Karpas-422 (cell line): ENCODE results near the gene ARID3B. TPM values are rescaled to one million over a fixed set of nuclear protein-coding genes. Genes with fewer than 3 reads are reported as not detected.

Experiments
- DNase-seq: peaks from one replicate; pipeline ENCODE4 v3.0.0-alpha.2; 2015
- H2AFZ ChIP-seq: fragments of 200-600 bp; sonication (generic); 2 replicates; pipeline ENCODE4 v1.6.1; 2014; ENCODE audit warnings: antibody characterized with exemption, low read length, mixed read lengths
- H3K27ac ChIP-seq: fragments of 200-600 bp; sonication (generic); 2 replicates; pipeline ENCODE4 v1.5.1; 2014; ENCODE audit warnings: mild to moderate bottlenecking, low read length, moderate library complexity
- H3K27me3 ChIP-seq: fragments of 200-600 bp; sonication (generic); 2 replicates; pipeline ENCODE4 v1.6.1; 2014; ENCODE audit warnings: low read length, mixed read lengths
- H3K36me3 ChIP-seq: fragments of 200-600 bp; sonication (generic); 2 replicates; pipeline ENCODE4 v1.6.1; 2014; ENCODE audit warnings: low read length, mixed read lengths; ENCODE audit not compliant: insufficient read depth
- H3K4me1 ChIP-seq: fragments of 200-600 bp; sonication (generic); 2 replicates; pipeline ENCODE4 v1.6.1; 2014; ENCODE audit warnings: mild to moderate bottlenecking, low read length, mixed read lengths
- H3K4me2 ChIP-seq: fragments of 200-600 bp; sonication (generic); 2 replicates; pipeline ENCODE4 v1.6.1; 2014; ENCODE audit warnings: low read length, low read depth, mild to moderate bottlenecking; ENCODE audit not compliant: poor library complexity, severe bottlenecking
- H3K4me3 ChIP-seq: fragments of 200-600 bp; sonication (generic); 2 replicates; pipeline ENCODE4 v1.5.1; 2014; ENCODE audit warnings: mild to moderate bottlenecking, antibody characterized with exemption, low read length, mixed read lengths
- H3K79me2 ChIP-seq: fragments of 200-600 bp; sonication (generic); 2 replicates; pipeline ENCODE4 v1.6.1; 2014; ENCODE audit warnings: mild to moderate bottlenecking, low read length, mixed read lengths
- H3K9ac ChIP-seq: fragments of 200-600 bp; sonication (generic); 2 replicates; pipeline ENCODE4 v1.6.0; 2014; ENCODE audit warnings: low read length
- H3K9me2 ChIP-seq: fragments of 200-600 bp; sonication (generic), shearing (Covaris generic); replicated peaks from 2 replicates; pipeline ENCODE4 v1.6.0; 2014; ENCODE audit warnings: mild to moderate bottlenecking, low read length, moderate library complexity; ENCODE audit not compliant: insufficient read depth
- H3K9me3 ChIP-seq: fragments of 300-700, 200-600 bp; sonication (generic); 2 replicates; pipeline ENCODE4 v1.6.1; 2014; ENCODE audit warnings: low read length, mixed read lengths
- H4K20me1 ChIP-seq: fragments of 200-600 bp; sonication (generic); 2 replicates; pipeline ENCODE4 v1.6.1; 2014; ENCODE audit warnings: mild to moderate bottlenecking, antibody characterized with exemption, low read length, low read depth; ENCODE audit not compliant: insufficient read depth
- total RNA-seq: library from RNA; depleted of rRNA; stranded (reverse); fragments of >200 nt; shearing (Covaris generic); gene quantifications from 2 replicates; pipeline ENCODE4 v1.2.3, GENCODE V29; 2014; ENCODE audit warnings: low replicate concordance; rRNA removed

Gene ARID3B
- total RNA-seq, 1 experiment from 2014 or later = 9.6 TPM

DNA sequence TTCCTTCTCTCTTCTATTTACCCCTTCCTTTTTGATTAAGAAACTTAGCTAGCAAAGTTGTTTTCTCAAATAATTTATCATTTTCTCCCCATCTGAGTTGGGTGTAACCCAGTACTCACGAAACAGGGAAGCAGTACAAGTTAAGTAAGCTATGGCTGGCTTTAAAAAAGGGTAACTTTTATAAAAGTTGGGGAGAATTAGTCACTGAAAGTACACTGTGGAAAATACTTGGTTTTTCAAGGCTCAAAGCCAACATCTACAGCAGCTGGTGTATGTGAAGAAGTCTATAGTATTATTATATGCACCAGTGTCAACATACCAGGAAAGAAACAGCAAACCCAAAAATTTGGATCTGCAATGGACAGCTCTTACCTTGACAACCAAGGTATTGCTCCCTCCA, 100.1 kb downstream of the ARID3B start:
- H3K27ac ChIP-seq = no peak overlapping the region
- no peak overlapping the region for H3K4me3 ChIP-seq
- H3K36me3 ChIP-seq = no peaks in the 10 kb centered on the region; the same call in 1 of the 2 replicates
- no peak overlapping the region for H3K4me2 ChIP-seq
- no peaks in the 10 kb centered on the region for H3K9me3 ChIP-seq
- H3K79me2 ChIP-seq = peaks cover 51% of the 10 kb centered on the region
- H4K20me1 ChIP-seq = peaks cover 3% of the 10 kb centered on the region; the same call in 1 of the 2 replicates
- no peaks in the 10 kb centered on the region for H3K27me3 ChIP-seq
- no peaks in the 10 kb centered on the region for H3K4me1 ChIP-seq
- H2AFZ ChIP-seq = no peak overlapping the region
- no peaks in the 10 kb centered on the region for H3K9me2 ChIP-seq
- H3K9ac ChIP-seq = no peak overlapping the region
- DNase-seq = no peak

DNA sequence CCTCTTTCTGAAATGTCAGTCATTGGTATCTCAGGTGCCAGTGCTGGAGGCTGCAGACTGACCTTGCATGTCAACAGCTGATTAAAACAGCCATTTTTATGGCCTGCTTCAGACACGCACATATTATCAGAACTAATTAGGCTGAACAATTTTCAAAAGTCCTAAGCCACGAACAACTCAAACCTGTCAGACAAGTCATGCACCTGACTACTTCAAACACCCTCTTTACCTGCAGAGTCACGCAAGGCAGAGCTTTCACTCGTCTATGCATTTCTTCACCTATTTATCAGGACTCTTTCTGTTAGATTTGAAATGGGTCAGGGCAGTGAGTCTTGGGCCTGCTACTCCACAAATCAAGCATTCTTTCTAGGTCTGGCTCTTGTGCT, 101.3 kb downstream of the ARID3B start:
- Histone ChIP-seq H3K9ac (no peak overlapping the region), H3K36me3 (no peaks in the 10 kb centered on the region; the same call in 1 of the 2 replicates), H3K27me3 (no peaks in the 10 kb centered on the region), H3K79me2 (peaks cover 60% of the 10 kb centered on the region), H3K4me3 (no peak overlapping the region), H2AFZ (no peak overlapping the region), H3K4me1 (no peaks in the 10 kb centered on the region), H3K9me3 (no peaks in the 10 kb centered on the region), H3K9me2 (no peaks in the 10 kb centered on the region), H3K27ac (no peak overlapping the region), H4K20me1 (peaks cover 3% of the 10 kb centered on the region; the same call in 1 of the 2 replicates), H3K4me2 (no peak overlapping the region)
- no peak for DNase-seq

DNA sequence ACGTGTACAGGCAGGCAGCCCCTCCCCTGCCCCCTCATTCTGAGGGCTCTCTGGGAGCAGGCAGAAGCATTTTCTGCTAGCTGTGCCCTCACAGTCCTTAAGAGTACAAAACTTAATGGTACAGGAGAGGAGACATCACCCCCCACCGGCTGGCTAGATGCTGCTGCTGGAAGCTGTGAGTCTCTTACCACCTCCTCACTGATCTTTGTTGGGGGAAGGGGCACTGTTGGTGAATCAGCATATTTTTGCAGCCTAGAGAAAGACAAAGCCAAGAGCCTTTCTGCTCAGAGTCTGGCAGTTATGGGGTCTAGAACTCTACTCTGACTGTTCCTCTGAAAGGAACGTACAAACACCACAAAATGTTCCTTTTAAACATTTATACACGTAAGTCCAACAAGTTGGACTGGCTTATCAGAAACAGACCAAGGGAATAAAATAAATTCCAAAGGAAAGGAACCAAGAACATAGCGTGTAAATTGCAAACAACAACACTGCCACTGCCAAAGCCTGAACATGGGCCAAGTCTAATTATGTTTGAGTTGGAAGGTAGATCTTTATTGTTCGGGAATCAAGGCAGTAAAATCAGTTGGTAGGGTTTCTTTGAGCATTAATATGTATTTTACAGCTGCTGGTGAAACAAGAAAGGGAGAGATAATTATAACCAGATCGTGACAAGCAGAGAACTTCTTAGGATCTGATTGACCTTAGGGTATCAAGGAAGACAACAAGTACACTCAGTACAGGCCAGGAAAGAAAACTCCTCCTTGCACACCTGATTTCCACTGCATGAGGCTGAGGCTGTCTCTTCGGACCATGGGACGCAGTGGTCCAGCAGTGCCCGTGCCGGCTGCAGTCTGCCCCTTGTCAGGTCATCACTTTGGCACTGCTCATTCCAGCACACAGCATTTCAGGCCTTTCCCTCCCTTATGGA, 102.0 kb downstream of the ARID3B start:
- H3K9ac ChIP-seq = no peak overlapping the region
- no peaks in the 10 kb centered on the region for H3K27me3 ChIP-seq
- no peak overlapping the region for H3K27ac ChIP-seq
- no peaks in the 10 kb centered on the region for H3K4me1 ChIP-seq
- no peaks in the 10 kb centered on the region for H3K9me3 ChIP-seq
- H3K9me2 ChIP-seq = no peaks in the 10 kb centered on the region
- H3K36me3 ChIP-seq = no peaks in the 10 kb centered on the region; the same call in 1 of the 2 replicates
- H3K4me3 ChIP-seq = no peak overlapping the region
- H4K20me1 ChIP-seq = peaks cover 3% of the 10 kb centered on the region; the same call in 1 of the 2 replicates
- peaks cover 67% of the 10 kb centered on the region for H3K79me2 ChIP-seq
- no peak for DNase-seq
- no peak overlapping the region for H2AFZ ChIP-seq
- no peak overlapping the region for H3K4me2 ChIP-seq

DNA sequence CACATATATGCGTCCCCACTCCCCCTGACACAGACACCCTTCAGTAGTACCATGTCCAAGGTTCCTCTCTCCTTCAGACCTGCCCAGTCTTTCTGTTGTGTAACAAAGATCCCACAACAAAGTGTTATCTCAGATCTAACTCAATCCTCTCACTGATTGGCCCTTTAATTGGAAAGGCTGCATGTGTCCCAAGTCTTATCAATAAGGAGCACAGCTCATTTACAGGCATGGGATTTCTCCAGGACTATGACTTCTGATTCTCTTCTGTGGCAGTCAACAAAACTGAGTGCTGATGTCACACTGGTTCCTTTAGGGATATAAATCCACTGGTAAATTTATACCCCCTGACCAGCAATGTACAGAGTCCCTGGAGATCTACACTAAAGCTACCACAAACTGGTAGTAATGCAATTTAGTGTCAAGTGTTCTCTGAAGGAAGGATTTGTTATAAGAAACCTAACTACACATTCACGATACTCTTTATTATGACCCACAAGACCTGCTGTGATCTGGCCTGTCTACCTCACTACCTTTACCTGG, 102.7 kb downstream of the ARID3B start:
- Histone ChIP-seq H3K27me3 (no peaks in the 10 kb centered on the region), H3K27ac (no peak overlapping the region), H4K20me1 (peaks cover 3% of the 10 kb centered on the region; the same call in 1 of the 2 replicates), H3K9me2 (no peaks in the 10 kb centered on the region), H3K4me3 (no peak overlapping the region), H3K4me2 (no peak overlapping the region), H3K79me2 (peaks cover 74% of the 10 kb centered on the region), H3K9ac (no peak overlapping the region), H3K36me3 (no peaks in the 10 kb centered on the region; the same call in 1 of the 2 replicates), H3K9me3 (no peaks in the 10 kb centered on the region), H3K4me1 (no peaks in the 10 kb centered on the region), H2AFZ (no peak overlapping the region)
- no peak for DNase-seq

DNA sequence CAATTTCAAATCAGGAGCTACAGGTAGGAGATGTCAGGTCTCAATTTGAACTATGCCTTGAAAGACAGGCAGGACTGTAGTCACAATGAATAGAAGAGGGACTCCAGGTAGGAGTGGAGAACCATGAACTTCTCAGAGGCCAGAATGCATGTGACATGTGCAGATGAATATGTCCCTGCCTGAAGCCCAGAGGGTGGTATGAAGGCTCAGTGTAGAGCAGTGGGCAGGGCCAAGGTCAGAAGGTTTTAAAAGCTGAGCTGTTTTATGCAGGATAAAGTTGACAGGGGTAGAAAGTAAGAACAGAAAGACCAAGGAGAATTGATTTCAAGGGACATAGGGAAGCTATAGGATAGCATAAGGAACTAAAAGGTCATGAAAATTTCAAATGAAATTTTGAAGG, 105.5 kb downstream of the ARID3B start:
- Histone ChIP-seq H3K4me1 (peaks cover 6% of the 10 kb centered on the region), H3K9ac (no peak overlapping the region), H3K4me2 (no peak overlapping the region), H3K4me3 (no peak overlapping the region), H3K79me2 (peaks cover 73% of the 10 kb centered on the region), H3K27ac (no peak overlapping the region), H3K9me3 (no peaks in the 10 kb centered on the region), H3K27me3 (no peaks in the 10 kb centered on the region), H4K20me1 (peaks cover 3% of the 10 kb centered on the region; the same call in 1 of the 2 replicates), H3K9me2 (no peaks in the 10 kb centered on the region), H3K36me3 (no peaks in the 10 kb centered on the region), H2AFZ (no peak overlapping the region)
- no peak for DNase-seq

Other genes with a start within 250 kb of the ARID3B start
- gene CYP11A1, start 173.6 kb upstream of the ARID3B start, total RNA-seq = not detected in 2 replicates
- gene SEMA7A, start 107.3 kb upstream of the ARID3B start, total RNA-seq = 41.6 and 49.1 TPM in 2 replicates
- 71.3 and 84.2 TPM in 2 replicates for gene UBL7, start 80.1 kb upstream of the ARID3B start, total RNA-seq
- 114 and 147 TPM in 2 replicates for gene CLK3, start 74.6 kb downstream of the ARID3B start, total RNA-seq
- gene EDC3, start 154.8 kb downstream of the ARID3B start, total RNA-seq = 14.7 and 19.9 TPM in 2 replicates
- not detected in 2 replicates for gene CYP1A1, start 184.3 kb downstream of the ARID3B start, total RNA-seq
- gene CYP1A2, start 207.6 kb downstream of the ARID3B start, total RNA-seq = not detected in 2 replicates
- 172 and 306 TPM in 2 replicates for gene CSK, start 240.9 kb downstream of the ARID3B start, total RNA-seq